ENCODE results near the gene ERCC4.
A peak's percentile ranks its signal among the peaks of the same experiment; 100 is the strongest.

Gene ERCC4

DNA sequence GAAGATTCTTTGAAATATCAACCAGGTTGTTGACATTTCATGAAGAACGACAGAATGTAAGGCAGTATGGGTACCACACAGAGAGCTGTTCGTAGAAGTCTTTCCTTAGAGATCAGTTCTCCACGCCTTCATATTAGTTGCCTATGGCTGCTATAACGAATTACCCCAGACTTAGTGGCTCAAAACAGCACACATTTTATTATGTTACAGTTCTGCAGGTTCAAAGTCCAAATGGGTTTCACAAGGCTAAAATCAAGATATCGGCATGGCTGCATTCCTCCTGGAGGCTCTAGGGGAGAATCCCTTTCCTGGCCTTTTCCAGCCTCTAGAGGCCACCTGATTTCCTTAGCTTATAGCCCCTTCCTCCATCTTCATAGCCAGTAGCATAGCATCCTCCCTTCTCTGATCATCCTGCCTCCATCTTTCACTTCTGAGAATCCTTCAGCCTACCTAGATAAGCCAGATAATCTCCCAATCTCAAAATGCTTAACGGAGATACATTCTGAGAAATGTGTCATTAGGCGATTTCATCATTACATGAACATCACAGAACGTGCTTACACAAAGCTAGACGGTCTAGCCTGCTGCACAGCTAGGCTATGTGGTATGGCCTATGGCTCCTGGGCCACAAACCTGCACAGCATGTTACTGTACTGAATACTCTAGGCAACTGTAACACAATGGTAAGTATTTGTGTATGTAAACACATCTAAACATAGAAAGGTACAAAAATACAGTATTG is 26.0 kb downstream of the ERCC4 start:
- DNase-seq (ENCODE audit: insufficient read length, low spot score) (no peak), FAIRE-seq (no peak)
- TF ChIP-seq POLR2AphosphoS5 (IDR thresholded peaks at IDR 0.05; ENCODE audit: low read depth, low read length) (no peak), PAX5 (IDR thresholded peaks at IDR 0.05; ENCODE audit: insufficient read depth, low read length, severe bottlenecking) (no peak), POLR2A (IDR thresholded peaks at IDR 0.05; ENCODE audit: low read depth, low read length) (no peak), TAF1 (IDR thresholded peaks at IDR 0.05; ENCODE audit: low read depth, low read length) (no peak), POU2F2 (IDR thresholded peaks at IDR 0.05; ENCODE audit: low read depth, low read length) (no peak), SPI1 (IDR thresholded peaks at IDR 0.05; ENCODE audit: low read depth, low read length) (no peak)

GRCh38 chr16:13948086-13948485 is 28.1 kb downstream of the ERCC4 start:
- no peak for DNase-seq (ENCODE audit: insufficient read length, low spot score)
- FAIRE-seq, result no peak
- no peak for TF ChIP-seq POU2F2 (IDR thresholded peaks at IDR 0.05; ENCODE audit: low read depth, low read length)
- no peak for TF ChIP-seq TAF1 (IDR thresholded peaks at IDR 0.05; ENCODE audit: low read depth, low read length)
- TF ChIP-seq POLR2A (IDR thresholded peaks at IDR 0.05; ENCODE audit: low read depth, low read length), result no peak
- no peak for TF ChIP-seq SPI1 (IDR thresholded peaks at IDR 0.05; ENCODE audit: low read depth, low read length)
- no peak for TF ChIP-seq PAX5 (IDR thresholded peaks at IDR 0.05; ENCODE audit: insufficient read depth, low read length, severe bottlenecking)
- no peak for TF ChIP-seq POLR2AphosphoS5 (IDR thresholded peaks at IDR 0.05; ENCODE audit: low read depth, low read length)

- TF ChIP-seq TAF1 (IDR thresholded peaks at IDR 0.05; ENCODE audit: low read depth, low read length), result no peak
- no peak for TF ChIP-seq POU2F2 (IDR thresholded peaks at IDR 0.05; ENCODE audit: low read depth, low read length)
- peak; percentile 70 for TF ChIP-seq SPI1 (IDR thresholded peaks at IDR 0.05; ENCODE audit: low read depth, low read length)
- no peak for TF ChIP-seq PAX5 (IDR thresholded peaks at IDR 0.05; ENCODE audit: insufficient read depth, low read length, severe bottlenecking)
- FAIRE-seq, result no peak
- DNase-seq (ENCODE audit: insufficient read length, low spot score), result no peak
Measured at GRCh38 chr16:13950821-13951547, 31.0 kb downstream of the ERCC4 start.

- DNase-seq (ENCODE audit: insufficient read length, low spot score) (no peak), FAIRE-seq (no peak)
- TF ChIP-seq POU2F2 (IDR thresholded peaks at IDR 0.05; ENCODE audit: low read depth, low read length) (no peak), POLR2AphosphoS5 (IDR thresholded peaks at IDR 0.05; ENCODE audit: low read depth, low read length) (no peak), SPI1 (IDR thresholded peaks at IDR 0.05; ENCODE audit: low read depth, low read length) (no peak), TAF1 (IDR thresholded peaks at IDR 0.05; ENCODE audit: low read depth, low read length) (no peak), PAX5 (IDR thresholded peaks at IDR 0.05; ENCODE audit: insufficient read depth, low read length, severe bottlenecking) (no peak), POLR2A (IDR thresholded peaks at IDR 0.05; ENCODE audit: low read depth, low read length) (no peak)
Measured at GRCh38 chr16:13951611-13952010, 31.7 kb downstream of the ERCC4 start.

GRCh38 chr16:13953501-13953900 is 33.5 kb downstream of the ERCC4 start:
- DNase-seq (ENCODE audit: insufficient read length, low spot score), result no peak
- no peak for FAIRE-seq
- TF ChIP-seq POLR2AphosphoS5 (IDR thresholded peaks at IDR 0.05; ENCODE audit: low read depth, low read length) (no peak), POLR2A (IDR thresholded peaks at IDR 0.05; ENCODE audit: low read depth, low read length) (no peak), TAF1 (IDR thresholded peaks at IDR 0.05; ENCODE audit: low read depth, low read length) (no peak), SPI1 (IDR thresholded peaks at IDR 0.05; ENCODE audit: low read depth, low read length) (no peak), POU2F2 (IDR thresholded peaks at IDR 0.05; ENCODE audit: low read depth, low read length) (no peak), PAX5 (IDR thresholded peaks at IDR 0.05; ENCODE audit: insufficient read depth, low read length, severe bottlenecking) (no peak)

- DNase-seq (ENCODE audit: insufficient read length, low spot score) (no peak), FAIRE-seq (peak; percentile 43)
- TF ChIP-seq POLR2A (IDR thresholded peaks at IDR 0.05; ENCODE audit: low read depth, low read length) (no peak), PAX5 (IDR thresholded peaks at IDR 0.05; ENCODE audit: insufficient read depth, low read length, severe bottlenecking) (no peak), TAF1 (IDR thresholded peaks at IDR 0.05; ENCODE audit: low read depth, low read length) (no peak), SPI1 (IDR thresholded peaks at IDR 0.05; ENCODE audit: low read depth, low read length) (no peak), POLR2AphosphoS5 (IDR thresholded peaks at IDR 0.05; ENCODE audit: low read depth, low read length) (no peak), POU2F2 (IDR thresholded peaks at IDR 0.05; ENCODE audit: low read depth, low read length) (no peak)
Measured at GRCh38 chr16:13956635-13957196, 36.8 kb downstream of the ERCC4 start.

DNA sequence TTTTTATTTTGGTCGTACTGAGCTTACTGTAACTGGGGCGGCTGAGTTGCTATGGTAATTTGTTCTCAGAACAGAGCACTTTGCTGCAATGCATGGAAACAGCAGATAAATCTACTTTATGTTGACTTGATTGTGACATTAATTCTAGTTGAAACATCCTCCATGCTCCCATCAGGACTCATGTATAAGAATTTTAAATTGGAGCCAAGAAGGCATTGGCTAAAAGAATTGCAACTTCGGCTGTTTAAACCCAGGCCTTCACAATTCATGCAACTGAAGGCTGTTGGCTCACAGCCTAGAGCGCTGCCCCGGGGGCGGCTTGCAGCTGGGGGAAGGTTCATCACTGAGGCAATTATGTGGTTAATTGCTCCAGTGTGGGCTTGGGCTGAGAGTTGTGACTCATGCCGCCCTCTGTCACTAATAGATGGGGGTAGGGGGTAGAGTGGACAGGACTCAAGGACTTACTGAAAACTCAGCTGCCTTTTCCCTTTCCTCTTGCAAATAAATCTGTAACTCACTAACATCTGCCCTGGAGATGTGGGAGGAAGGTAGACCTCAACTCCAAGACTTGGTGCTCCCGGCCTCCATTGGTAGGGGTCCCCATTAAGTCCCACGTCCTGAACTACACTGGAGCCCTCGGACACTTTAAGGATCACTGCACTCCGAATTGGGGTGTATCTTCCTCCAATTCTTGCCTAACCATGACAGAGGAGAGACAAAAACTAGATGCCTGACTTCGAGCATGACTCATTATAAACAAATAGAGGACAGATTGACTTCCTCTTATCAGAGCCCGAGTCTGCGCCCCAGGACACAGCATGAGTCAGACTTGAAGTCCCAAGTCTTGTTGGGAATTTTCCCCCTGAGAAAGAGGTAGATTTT is 37.5 kb downstream of the ERCC4 start:
- DNase-seq (ENCODE audit: insufficient read length, low spot score), result no peak
- FAIRE-seq, result peak; percentile 82
- no peak for TF ChIP-seq POLR2AphosphoS5 (IDR thresholded peaks at IDR 0.05; ENCODE audit: low read depth, low read length)
- no peak for TF ChIP-seq PAX5 (IDR thresholded peaks at IDR 0.05; ENCODE audit: insufficient read depth, low read length, severe bottlenecking)
- TF ChIP-seq POU2F2 (IDR thresholded peaks at IDR 0.05; ENCODE audit: low read depth, low read length), result 0 out of 2 replicates have a peak, but pooled peaks have one; percentile 60
- TF ChIP-seq SPI1 (IDR thresholded peaks at IDR 0.05; ENCODE audit: low read depth, low read length), result peak; percentile 97

DNA sequence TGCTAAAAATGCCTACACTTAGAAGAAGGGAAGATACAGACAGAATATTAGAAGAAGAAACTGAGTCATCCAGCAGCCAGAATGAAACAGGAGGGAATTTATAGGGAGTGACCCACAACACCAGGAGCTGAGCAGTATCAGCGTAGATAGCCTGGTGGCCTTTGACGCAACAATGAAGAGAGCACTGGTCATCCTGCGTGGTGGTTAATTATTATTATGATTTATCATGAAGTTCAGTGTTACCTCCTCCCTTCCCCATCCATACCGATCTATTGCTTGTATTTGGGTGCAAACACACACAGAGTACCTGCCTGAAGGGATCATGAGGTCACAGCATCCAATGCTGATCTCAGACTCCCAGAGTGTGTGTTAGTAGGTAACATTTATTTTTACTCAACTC is 38.5 kb downstream of the ERCC4 start:
- DNase-seq (ENCODE audit: insufficient read length, low spot score), result no peak
- no peak for FAIRE-seq

More for the DNA sequence above, 38.5 kb downstream of the ERCC4 start:
- TF ChIP-seq SPI1 (IDR thresholded peaks at IDR 0.05; ENCODE audit: low read depth, low read length) (no peak), TAF1 (IDR thresholded peaks at IDR 0.05; ENCODE audit: low read depth, low read length) (no peak), POU2F2 (IDR thresholded peaks at IDR 0.05; ENCODE audit: low read depth, low read length) (no peak), POLR2A (IDR thresholded peaks at IDR 0.05; ENCODE audit: low read depth, low read length) (no peak), PAX5 (IDR thresholded peaks at IDR 0.05; ENCODE audit: insufficient read depth, low read length, severe bottlenecking) (no peak), POLR2AphosphoS5 (IDR thresholded peaks at IDR 0.05; ENCODE audit: low read depth, low read length) (no peak)

Data from GM12891 (cell line).